Neural crest cell (in vitro differentiated cells): Measurements from ENCODE around the gene OSBPL3. TPM values are rescaled to one million over a fixed set of nuclear protein-coding genes. Genes with fewer than 3 reads are reported as not detected.

Experiments used
- DNase-seq: peaks from one replicate; pipeline ENCODE4 v3.0.0; 2021; ENCODE audit warnings: low read depth, mixed read lengths, low spot score
- H3K27ac Mint-ChIP-seq: one replicate; pipeline ENCODE4 v1.8.0; 2021; ENCODE audit warnings: mild to moderate bottlenecking, mixed read lengths; ENCODE audit not compliant: unreplicated experiment
- H3K27me3 Mint-ChIP-seq: 2 replicates; pipeline ENCODE4 v1.8.0; 2021; ENCODE audit warnings: low read depth, mild to moderate bottlenecking, mixed read lengths
- H3K36me3 Mint-ChIP-seq: 2 replicates; pipeline ENCODE4 v1.8.0; 2021; ENCODE audit warnings: low read depth, mild to moderate bottlenecking, mixed read lengths
- H3K4me1 Mint-ChIP-seq: 2 replicates; pipeline ENCODE4 v1.8.0; 2021; ENCODE audit warnings: mixed read lengths
- H3K4me3 Mint-ChIP-seq: one replicate; pipeline ENCODE4 v1.8.0; 2021; ENCODE audit warnings: mild to moderate bottlenecking, mixed read lengths
- H3K9me3 Mint-ChIP-seq: 2 replicates; pipeline ENCODE4 v1.8.0; 2021; ENCODE audit warnings: mixed read lengths
- total RNA-seq: library from RNA; stranded (reverse); gene quantifications from 2 replicates; pipeline ENCODE4 v1.2.1, GENCODE V29; 2021
- TF ChIP-seq, protein P1 (sequence below): fragments of 200-600 bp; sonication (generic); conservative IDR thresholded peaks from 2 replicates; pipeline ENCODE4 v1.5.0; 2021; ENCODE audit warnings: antibody characterized with exemption, mild to moderate bottlenecking

OSBPL3 gene
- total RNA-seq, 1 donor from 2014 or later: 11.8 TPM

DNA sequence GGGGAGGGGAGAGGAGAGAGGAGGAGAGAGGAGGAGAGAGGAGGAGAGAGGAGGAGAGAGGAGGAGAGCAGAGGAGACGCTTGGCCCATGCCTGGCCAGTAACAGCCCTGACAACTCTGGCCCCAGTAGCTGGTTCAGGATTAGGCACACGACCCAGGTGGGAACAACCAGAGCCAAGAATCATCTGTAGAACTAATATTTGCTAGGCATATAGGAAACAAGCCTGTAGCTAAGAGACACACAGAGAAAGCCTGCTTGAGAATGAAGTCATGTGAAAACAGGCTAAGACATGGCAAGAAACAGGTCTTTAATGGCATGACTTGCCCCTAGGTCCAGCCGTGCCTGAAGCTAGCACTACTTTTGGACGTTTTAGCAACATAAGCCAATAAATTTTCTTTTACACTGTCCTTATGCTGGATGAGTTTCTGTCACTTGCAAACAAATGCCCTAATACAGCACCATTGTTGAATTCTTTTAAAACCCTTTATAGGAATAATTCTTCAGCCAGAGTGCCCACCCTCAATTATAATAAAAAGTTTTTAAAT, 17.5 kb downstream of the OSBPL3 start:
- peaks cover 7% of the 10 kb centered on the region for H3K4me1 Mint-ChIP-seq
- H3K27me3 Mint-ChIP-seq: no peaks in the 10 kb centered on the region
- no peaks in the 10 kb centered on the region for H3K36me3 Mint-ChIP-seq
- H3K9me3 Mint-ChIP-seq: peaks cover 8% of the 10 kb centered on the region
- DNase-seq: no peak
- H3K4me3 Mint-ChIP-seq: no peak overlapping the region
- TF ChIP-seq, protein P1, sequence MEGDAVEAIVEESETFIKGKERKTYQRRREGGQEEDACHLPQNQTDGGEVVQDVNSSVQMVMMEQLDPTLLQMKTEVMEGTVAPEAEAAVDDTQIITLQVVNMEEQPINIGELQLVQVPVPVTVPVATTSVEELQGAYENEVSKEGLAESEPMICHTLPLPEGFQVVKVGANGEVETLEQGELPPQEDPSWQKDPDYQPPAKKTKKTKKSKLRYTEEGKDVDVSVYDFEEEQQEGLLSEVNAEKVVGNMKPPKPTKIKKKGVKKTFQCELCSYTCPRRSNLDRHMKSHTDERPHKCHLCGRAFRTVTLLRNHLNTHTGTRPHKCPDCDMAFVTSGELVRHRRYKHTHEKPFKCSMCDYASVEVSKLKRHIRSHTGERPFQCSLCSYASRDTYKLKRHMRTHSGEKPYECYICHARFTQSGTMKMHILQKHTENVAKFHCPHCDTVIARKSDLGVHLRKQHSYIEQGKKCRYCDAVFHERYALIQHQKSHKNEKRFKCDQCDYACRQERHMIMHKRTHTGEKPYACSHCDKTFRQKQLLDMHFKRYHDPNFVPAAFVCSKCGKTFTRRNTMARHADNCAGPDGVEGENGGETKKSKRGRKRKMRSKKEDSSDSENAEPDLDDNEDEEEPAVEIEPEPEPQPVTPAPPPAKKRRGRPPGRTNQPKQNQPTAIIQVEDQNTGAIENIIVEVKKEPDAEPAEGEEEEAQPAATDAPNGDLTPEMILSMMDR: no peak
- H3K27ac Mint-ChIP-seq: no peak overlapping the region

DNA sequence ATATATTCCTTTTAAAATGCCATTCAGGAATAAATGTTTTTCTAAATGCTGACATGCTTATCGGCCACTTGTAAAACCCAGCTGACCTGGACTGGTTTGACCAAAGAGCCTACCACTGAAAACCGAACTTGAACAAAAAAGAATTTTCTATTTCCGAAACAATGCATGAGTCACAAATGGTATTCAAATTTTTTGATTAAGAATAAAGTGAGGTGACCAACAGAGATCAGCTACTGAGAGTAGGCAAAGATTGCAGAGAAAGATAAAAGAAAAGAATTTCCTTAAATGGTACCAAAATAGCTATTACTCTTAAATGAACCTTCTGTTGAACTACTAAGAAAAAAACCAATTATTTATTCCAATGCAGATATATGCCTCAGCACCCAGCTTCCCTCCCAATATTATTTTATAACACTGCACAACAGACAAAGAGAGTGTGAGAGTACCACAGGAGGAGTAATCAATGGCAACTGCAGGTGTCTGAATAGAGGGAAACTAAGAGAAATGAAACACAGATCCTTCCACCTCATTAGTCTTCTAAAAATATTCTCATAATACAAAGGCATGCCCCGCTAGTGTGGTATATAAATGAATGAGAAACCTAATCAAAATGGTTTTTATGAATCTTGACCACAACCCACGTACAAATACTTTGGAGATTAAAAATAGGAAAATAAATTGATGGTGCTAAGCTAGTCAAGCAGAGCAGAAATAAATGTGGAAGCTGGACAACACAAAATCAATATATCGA, 20.1 kb downstream of the OSBPL3 start:
- H3K36me3 Mint-ChIP-seq: no peaks in the 10 kb centered on the region
- H3K4me3 Mint-ChIP-seq: no peak overlapping the region
- DNase-seq: no peak
- no peaks in the 10 kb centered on the region for H3K27me3 Mint-ChIP-seq
- TF ChIP-seq, protein P1: no peak
- H3K9me3 Mint-ChIP-seq: peaks cover 8% of the 10 kb centered on the region
- H3K4me1 Mint-ChIP-seq: no peaks in the 10 kb centered on the region
- no peak overlapping the region for H3K27ac Mint-ChIP-seq

DNA sequence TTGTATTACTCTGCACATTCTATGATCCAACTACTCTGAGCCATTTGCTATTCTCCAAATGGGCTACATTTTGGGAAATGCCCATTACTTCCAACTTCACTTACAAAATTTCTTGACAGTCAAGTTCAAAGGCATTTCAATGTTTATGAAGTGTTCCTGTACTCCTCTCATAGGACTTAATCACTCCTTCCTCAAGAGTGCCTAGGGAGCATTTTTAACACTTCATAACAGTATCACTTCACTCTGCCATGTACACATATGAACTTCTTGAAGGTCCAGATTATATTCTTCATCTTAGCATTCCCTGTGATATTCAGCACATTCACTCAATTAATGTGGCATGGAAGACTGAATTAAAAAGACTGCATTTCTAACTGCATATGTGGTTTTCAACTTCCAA, 21.6 kb downstream of the OSBPL3 start:
- peaks cover 4% of the 10 kb centered on the region for H3K9me3 Mint-ChIP-seq
- no peak overlapping the region for H3K4me3 Mint-ChIP-seq
- TF ChIP-seq, protein P1: no peak
- no peaks in the 10 kb centered on the region for H3K4me1 Mint-ChIP-seq
- H3K27me3 Mint-ChIP-seq: no peaks in the 10 kb centered on the region
- no peak for DNase-seq
- no peaks in the 10 kb centered on the region for H3K36me3 Mint-ChIP-seq
- H3K27ac Mint-ChIP-seq: no peak overlapping the region

DNA sequence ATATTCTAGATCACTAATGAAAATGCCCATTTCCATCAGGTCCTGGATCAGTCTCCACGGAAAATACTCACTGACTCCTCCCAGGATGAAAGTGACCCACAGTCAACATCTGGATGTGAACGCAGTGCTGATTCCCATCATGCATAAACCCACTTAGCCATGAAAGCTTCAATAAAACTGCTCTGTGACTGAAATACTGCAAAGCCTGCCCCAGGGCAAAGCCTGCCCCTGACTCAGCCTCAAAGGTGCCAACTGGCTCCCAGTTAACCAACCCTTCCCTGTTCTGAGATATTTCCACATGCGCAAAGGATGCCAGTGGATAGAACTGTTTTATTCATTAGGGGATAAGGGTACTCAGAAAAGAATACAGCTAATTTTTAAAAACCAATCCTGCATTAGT, 24.0 kb downstream of the OSBPL3 start:
- H3K4me1 Mint-ChIP-seq: no peaks in the 10 kb centered on the region
- H3K27ac Mint-ChIP-seq: no peak overlapping the region
- H3K4me3 Mint-ChIP-seq: no peak overlapping the region
- no peak for DNase-seq
- H3K36me3 Mint-ChIP-seq: no peaks in the 10 kb centered on the region
- TF ChIP-seq, protein P1: no peak
- no peaks in the 10 kb centered on the region for H3K9me3 Mint-ChIP-seq
- H3K27me3 Mint-ChIP-seq: no peaks in the 10 kb centered on the region

DNA sequence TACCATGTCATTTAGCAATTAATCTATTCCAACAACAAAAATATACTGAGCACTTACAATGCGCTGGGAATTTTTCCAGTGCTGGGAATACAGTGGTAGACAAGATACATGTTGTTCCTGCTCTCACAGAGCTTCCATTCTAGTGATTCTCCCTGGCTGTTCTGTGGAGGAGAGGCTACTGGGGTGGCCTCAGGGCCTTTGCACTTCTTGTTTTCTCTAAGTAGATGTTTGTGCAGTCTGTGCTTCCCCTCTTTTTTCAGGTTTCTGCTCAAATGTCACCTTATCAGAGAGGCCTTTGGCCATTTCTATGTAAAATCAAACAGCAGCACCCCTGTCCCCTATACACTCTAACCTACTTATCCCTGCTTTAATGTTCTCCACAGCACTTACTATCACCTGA, 24.7 kb downstream of the OSBPL3 start:
- TF ChIP-seq, protein P1: no peak
- Mint-ChIP-seq H3K27ac (no peak overlapping the region), H3K4me3 (no peak overlapping the region), H3K4me1 (no peaks in the 10 kb centered on the region), H3K27me3 (no peaks in the 10 kb centered on the region), H3K36me3 (no peaks in the 10 kb centered on the region), H3K9me3 (no peaks in the 10 kb centered on the region)
- DNase-seq: no peak
